Central memory CD8-positive, alpha-beta T cell (primary cell): ENCODE measurements around the gene ERV3-1.
"Not testable (repeated sequence)": the region's sequence is repeated elsewhere in the genome, so short reads cannot be mapped to it uniquely, and the experiment has no call there.

ENCODE experiments used
- ATAC-seq: fragments of 150-1000 bp; cut with Tn5 transposase; replicated peaks from 2 replicates; pipeline ENCODE4 v1.10.0; 2022; ENCODE audit warnings: mild to moderate bottlenecking, moderate FRiP score, moderate number of reproducible peaks; ENCODE audit not compliant: poor library complexity, severe bottlenecking; ENCODE audit errors: extremely low read depth
- DNase-seq, 2 donors: peaks; one replicate each; pipeline ENCODE4 v3.0.0; 2021; ENCODE audit warnings: low spot score in 2 of 2
- H3K27ac Mint-ChIP-seq: one replicate; pipeline ENCODE4 v1.8.0; 2022; ENCODE audit warnings: low read depth, mild to moderate bottlenecking, moderate library complexity, mixed read lengths
- H3K27me3 Mint-ChIP-seq: one replicate; pipeline ENCODE4 v1.8.0; 2022; ENCODE audit warnings: mixed read lengths
- H3K36me3 Mint-ChIP-seq: one replicate; pipeline ENCODE4 v1.8.0; 2022; ENCODE audit warnings: mild to moderate bottlenecking, moderate library complexity, mixed read lengths; ENCODE audit not compliant: insufficient read depth
- H3K4me1 Mint-ChIP-seq: one replicate; pipeline ENCODE4 v1.8.0; 2022; ENCODE audit warnings: mixed read lengths
- H3K4me3 Mint-ChIP-seq: one replicate; pipeline ENCODE4 v1.8.0; 2022; ENCODE audit warnings: mild to moderate bottlenecking, moderate library complexity, mixed read lengths
- H3K9me3 Mint-ChIP-seq: one replicate; pipeline ENCODE4 v1.8.0; 2022; ENCODE audit warnings: mixed read lengths

Gene ERV3-1

GRCh38 chr7:65006094-65006992 lies at the start of gene ERV3-1:
Gene ERV3-1 (minus strand): TSS chr7:65006687. CDS start chr7:64993026, 13,661 bp downstream.
- no peaks in the 10 kb centered on the region for H3K27me3 Mint-ChIP-seq
- peaks cover 49% of the 10 kb centered on the region for H3K4me1 Mint-ChIP-seq
- H3K36me3 Mint-ChIP-seq: peaks cover 12% of the 10 kb centered on the region
- H3K4me3 Mint-ChIP-seq: peak within 1 kb of the TSS; percentile 94
- no peaks in the 10 kb centered on the region for H3K9me3 Mint-ChIP-seq
- DNase-seq (peak; percentile 81 to 92), ATAC-seq (peak; percentile 100)
- H3K27ac Mint-ChIP-seq: peak within 1 kb of the TSS; percentile 97

GRCh38 chr7:65055786-65056185 lies 49.3 kb upstream of the ERV3-1 start:
- not testable (repeated sequence) for ATAC-seq, H3K4me3 Mint-ChIP-seq, DNase-seq, H3K9me3 Mint-ChIP-seq, H3K36me3 Mint-ChIP-seq, H3K27me3 Mint-ChIP-seq, H3K4me1 Mint-ChIP-seq
- H3K27ac Mint-ChIP-seq: peak overlapping the region; percentile 22

- not testable (repeated sequence) for ATAC-seq, H3K4me3 Mint-ChIP-seq, H3K9me3 Mint-ChIP-seq, DNase-seq, H3K4me1 Mint-ChIP-seq, H3K27me3 Mint-ChIP-seq
- H3K36me3 Mint-ChIP-seq: peaks cover 10% of the 10 kb centered on the region
- H3K27ac Mint-ChIP-seq: peak overlapping the region; percentile 39
Observed at GRCh38 chr7:65054466-65054994, 48.0 kb upstream of the ERV3-1 start.

DNA sequence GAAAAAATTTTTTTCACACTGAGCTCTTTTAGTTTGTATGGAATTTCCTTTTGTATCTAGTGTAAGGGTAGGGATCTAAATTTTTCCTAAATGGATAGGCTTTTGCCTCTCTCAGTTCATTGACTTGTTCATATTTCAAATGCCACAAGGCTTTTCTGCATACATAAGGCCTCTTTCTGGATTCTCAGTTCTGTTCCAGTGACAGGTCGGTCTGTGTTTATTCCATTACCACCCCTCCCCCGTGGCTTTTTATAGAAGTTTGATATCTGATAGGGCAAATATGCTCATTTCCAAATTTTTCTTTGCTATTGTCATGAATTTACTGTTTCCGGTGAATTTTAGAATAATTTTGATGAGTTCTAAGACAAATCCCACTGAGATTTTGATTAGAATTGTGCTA lies 45.2 kb upstream of the ERV3-1 start:
- not testable (repeated sequence) for ATAC-seq, DNase-seq, H3K4me3 Mint-ChIP-seq, H3K36me3 Mint-ChIP-seq, H3K27ac Mint-ChIP-seq, H3K9me3 Mint-ChIP-seq, H3K27me3 Mint-ChIP-seq
- peaks cover 10% of the 10 kb centered on the region for H3K4me1 Mint-ChIP-seq

- H3K36me3 Mint-ChIP-seq: not testable (repeated sequence)
Observed at GRCh38 chr7:65051139-65051538, 44.7 kb upstream of the ERV3-1 start.

GRCh38 chr7:65046329-65046728 lies 39.8 kb upstream of the ERV3-1 start:
- ATAC-seq, H3K27me3 Mint-ChIP-seq, H3K36me3 Mint-ChIP-seq, DNase-seq, H3K4me3 Mint-ChIP-seq, H3K9me3 Mint-ChIP-seq, H3K27ac Mint-ChIP-seq: not testable (repeated sequence)
- H3K4me1 Mint-ChIP-seq: peaks cover 16% of the 10 kb centered on the region

More at GRCh38 chr7:65051139-65051538, 44.7 kb upstream of the ERV3-1 start:
- not testable (repeated sequence) for H3K4me3 Mint-ChIP-seq, H3K27me3 Mint-ChIP-seq, ATAC-seq, H3K27ac Mint-ChIP-seq, DNase-seq, H3K9me3 Mint-ChIP-seq
- H3K4me1 Mint-ChIP-seq: peaks cover 16% of the 10 kb centered on the region

GRCh38 chr7:65045589-65045988 lies 39.1 kb upstream of the ERV3-1 start:
- H3K4me1 Mint-ChIP-seq: peaks cover 12% of the 10 kb centered on the region
- DNase-seq, H3K4me3 Mint-ChIP-seq, ATAC-seq, H3K27me3 Mint-ChIP-seq, H3K36me3 Mint-ChIP-seq, H3K9me3 Mint-ChIP-seq, H3K27ac Mint-ChIP-seq: not testable (repeated sequence)

DNA sequence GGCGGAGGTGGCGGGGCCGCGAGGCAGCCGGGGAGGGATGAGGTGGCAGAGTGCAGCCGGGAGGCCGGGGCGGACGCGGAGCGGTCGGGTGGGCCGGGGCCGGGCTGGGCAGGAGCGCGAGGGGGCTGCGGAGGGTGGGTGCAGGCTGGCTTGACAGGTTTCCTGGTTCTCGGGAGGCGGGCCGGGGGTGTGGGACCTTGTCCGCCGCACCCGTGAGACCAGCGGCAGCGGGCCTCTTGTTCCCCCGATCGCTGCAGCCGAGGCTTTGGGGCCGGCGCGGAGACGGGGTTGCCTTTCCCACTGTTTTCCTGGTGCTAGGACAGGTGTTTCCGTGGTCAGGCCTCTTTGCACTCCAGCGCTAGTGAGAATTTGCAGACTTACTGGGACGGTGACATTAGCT lies 32.3 kb upstream of the ERV3-1 start:
- H3K27ac Mint-ChIP-seq: peak overlapping the region; percentile 81
- H3K9me3 Mint-ChIP-seq, ATAC-seq, H3K36me3 Mint-ChIP-seq, H3K27me3 Mint-ChIP-seq: not testable (repeated sequence)
- peaks cover 12% of the 10 kb centered on the region for H3K4me1 Mint-ChIP-seq
- H3K4me3 Mint-ChIP-seq: peak overlapping the region; percentile 79
- DNase-seq: peak in 1 of 2 donors; percentile 15

- no peaks in the 10 kb centered on the region for H3K27me3 Mint-ChIP-seq
- peak overlapping the region; percentile 81 for H3K27ac Mint-ChIP-seq
- DNase-seq (peak; percentile 72 to 84), ATAC-seq (peak; percentile 85)
- H3K4me1 Mint-ChIP-seq: peaks cover 12% of the 10 kb centered on the region
- peak overlapping the region; percentile 79 for H3K4me3 Mint-ChIP-seq
- H3K36me3 Mint-ChIP-seq: peaks cover 2% of the 10 kb centered on the region
- no peaks in the 10 kb centered on the region for H3K9me3 Mint-ChIP-seq
Observed at GRCh38 chr7:65037740-65038688, 31.5 kb upstream of the ERV3-1 start.

DNA sequence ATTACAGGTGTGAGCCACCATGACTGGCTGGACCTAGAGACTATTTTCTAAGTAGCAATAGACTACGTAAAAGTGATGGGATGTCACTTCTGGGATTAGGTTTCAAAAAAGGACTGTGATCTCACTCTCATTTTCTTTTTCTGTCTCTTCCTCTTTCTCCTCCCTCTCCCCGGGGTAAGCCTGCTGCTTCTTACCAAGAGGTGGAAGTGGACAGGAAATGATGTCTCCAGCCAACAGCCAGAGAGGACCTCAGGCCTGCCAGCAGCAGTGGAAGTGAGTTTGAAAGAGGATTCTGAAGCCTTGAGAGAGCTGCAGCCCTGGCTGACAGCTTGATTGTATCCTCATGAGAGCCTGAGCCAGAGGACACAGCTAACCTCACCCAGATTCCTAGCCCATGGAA lies 30.0 kb upstream of the ERV3-1 start:
- not testable (repeated sequence) for H3K27ac Mint-ChIP-seq, ATAC-seq, H3K4me3 Mint-ChIP-seq, DNase-seq, H3K27me3 Mint-ChIP-seq, H3K36me3 Mint-ChIP-seq, H3K9me3 Mint-ChIP-seq
- peaks cover 12% of the 10 kb centered on the region for H3K4me1 Mint-ChIP-seq

DNA sequence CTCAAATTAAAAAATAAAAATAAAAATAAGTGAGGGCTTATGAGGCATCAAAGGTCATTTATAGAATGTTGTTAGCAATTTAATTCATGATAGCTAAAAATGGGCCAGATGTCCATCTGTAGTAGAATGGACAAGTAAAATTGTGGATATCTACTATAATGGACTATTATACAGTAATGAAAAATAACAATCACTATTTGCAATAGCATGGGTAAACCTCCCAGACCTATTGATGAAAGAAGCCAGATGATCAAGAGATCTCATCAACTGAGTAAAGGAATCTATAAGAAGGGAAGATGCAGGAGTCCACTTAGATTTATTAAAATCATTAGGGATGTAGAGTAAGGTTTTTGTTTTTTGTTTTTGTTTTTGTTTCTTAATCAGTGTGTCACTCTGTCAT lies 29.0 kb upstream of the ERV3-1 start:
- peaks cover 12% of the 10 kb centered on the region for H3K4me1 Mint-ChIP-seq
- not testable (repeated sequence) for H3K9me3 Mint-ChIP-seq, H3K27me3 Mint-ChIP-seq, H3K4me3 Mint-ChIP-seq, ATAC-seq, DNase-seq, H3K27ac Mint-ChIP-seq, H3K36me3 Mint-ChIP-seq

GRCh38 chr7:65034120-65034782 lies 27.8 kb upstream of the ERV3-1 start:
- DNase-seq, H3K27ac Mint-ChIP-seq: not testable (repeated sequence)

More at GRCh38 chr7:65034120-65034782, 27.8 kb upstream of the ERV3-1 start:
- H3K27me3 Mint-ChIP-seq, H3K36me3 Mint-ChIP-seq, H3K9me3 Mint-ChIP-seq, ATAC-seq, H3K4me1 Mint-ChIP-seq, H3K4me3 Mint-ChIP-seq: not testable (repeated sequence)
